GM13977 (cell line): ENCODE results near the gene GAS2.

Experiments
- DNase-seq: peaks from one replicate; pipeline ENCODE4 v3.0.0; 2012; ENCODE audit warnings: low spot score
- CTCF ChIP-seq: IDR thresholded peaks from 2 replicates; pipeline ENCODE4 v1.5.1; 2012; ENCODE audit warnings: mild to moderate bottlenecking, control low read depth; ENCODE audit not compliant: insufficient read depth; ENCODE audit errors: extremely low read depth, missing control alignments
- in situ Hi-C: fragments of 300-500 bp; cut with MboI; formaldehyde crosslinking; loops from one replicate; pipeline ENCODE4 v1.12.0; 2022; ENCODE audit warnings: low sequenced_read_pairs, low pct_unique_long_range_greater_than_20kb, mixed read lengths, inconsistent platforms; ENCODE audit not compliant: unreplicated experiment

Gene GAS2

GRCh38 chr11:22720457-22720856 lies 54.0 kb downstream of the GAS2 start:
- no peak for DNase-seq
- in situ Hi-C loops = no loop called here
- TF ChIP-seq CTCF = no peak

GRCh38 chr11:22723274-22723673 lies 56.9 kb downstream of the GAS2 start:
- in situ Hi-C loops = no loop called here
- DNase-seq = no peak
- no peak for TF ChIP-seq CTCF

GRCh38 chr11:22725079-22725478 lies 58.7 kb downstream of the GAS2 start:
- no peak for TF ChIP-seq CTCF
- no peak for DNase-seq
- in situ Hi-C loops = no loop called here

- in situ Hi-C loops = no loop called here
- DNase-seq = no peak
- TF ChIP-seq CTCF = no peak
Observed at GRCh38 chr11:22728600-22729389, 62.4 kb downstream of the GAS2 start.

GRCh38 chr11:22730319-22730718 lies 63.9 kb downstream of the GAS2 start:
- TF ChIP-seq CTCF = peak; percentile 39
- in situ Hi-C loops = no loop called here
- DNase-seq = peak; percentile 5

GRCh38 chr11:22732588-22732987 lies 66.2 kb downstream of the GAS2 start:
- TF ChIP-seq CTCF = no peak
- in situ Hi-C loops = no loop called here
- DNase-seq = no peak
